Measurements from ENCODE around the gene PSMD3. TPM values are rescaled to one million over a fixed set of nuclear protein-coding genes. Genes with fewer than 3 reads are reported as not detected.

Gene PSMD3
- polyA plus RNA-seq, 10 donors, result 75.8 to 94.2 (median 84.8) TPM

- peak in 1 of 3 donors; percentile 59 for DNase-seq
These were observed 38.8 kb downstream of the PSMD3 start for GRCh38 chr17:40019140-40019991.

GRCh38 chr17:40020146-40020545, 39.5 kb downstream of the PSMD3 start:
- no peak for DNase-seq

GRCh38 chr17:40021451-40021971, 40.9 kb downstream of the PSMD3 start:
- DNase-seq, result peak in 1 of 3 donors; percentile 53

- no peak for DNase-seq
These were observed 41.9 kb downstream of the PSMD3 start for GRCh38 chr17:40022497-40022896.

- no peak for DNase-seq
These were observed 42.4 kb downstream of the PSMD3 start for GRCh38 chr17:40022961-40023541.

GRCh38 chr17:40023590-40024292, 43.1 kb downstream of the PSMD3 start:
- DNase-seq, result peak in 1 of 3 donors; percentile 40

GRCh38 chr17:40024901-40025300, 44.3 kb downstream of the PSMD3 start:
- no peak for DNase-seq

GRCh38 chr17:40025559-40025958, 45.0 kb downstream of the PSMD3 start:
- DNase-seq, result no peak

- no peak for DNase-seq
These were observed 45.6 kb downstream of the PSMD3 start for GRCh38 chr17:40025991-40026815.

GRCh38 chr17:40026816-40027613, 46.4 kb downstream of the PSMD3 start:
- peak; percentile 78 to 90 (median 87) for DNase-seq

GRCh38 chr17:40027614-40028012, 47.0 kb downstream of the PSMD3 start:
- DNase-seq, result peak in 1 of 3 donors; percentile 25

- no peak for DNase-seq
These were observed 48.0 kb downstream of the PSMD3 start for GRCh38 chr17:40028595-40028994.

- DNase-seq, result no peak
These were observed 51.1 kb downstream of the PSMD3 start for GRCh38 chr17:40031706-40032105.

- no peak for DNase-seq
These were observed 52.0 kb downstream of the PSMD3 start for GRCh38 chr17:40032322-40033320.

GRCh38 chr17:40033339-40033738, 52.7 kb downstream of the PSMD3 start:
- no peak for DNase-seq

- no peak for DNase-seq
These were observed 54.0 kb downstream of the PSMD3 start for GRCh38 chr17:40034426-40035161.

GRCh38 chr17:40035162-40035559, 54.6 kb downstream of the PSMD3 start:
- peak in 1 of 3 donors; percentile 60 for DNase-seq

GRCh38 chr17:40038882-40039513, 58.4 kb downstream of the PSMD3 start:
- peak; percentile 81 to 93 (median 92) for DNase-seq
